Measurements from ENCODE around the gene ARHGEF26.

Gene ARHGEF26

GRCh38 chr3:154168998-154169795 lies 48.0 kb downstream of the ARHGEF26 start:
- DNase-seq, result no peak

GRCh38 chr3:154169796-154170110 lies 48.6 kb downstream of the ARHGEF26 start:
- no peak for DNase-seq

GRCh38 chr3:154170300-154170699 lies 49.1 kb downstream of the ARHGEF26 start:
- DNase-seq, result no peak

- no peak for DNase-seq
These were observed 53.9 kb downstream of the ARHGEF26 start for GRCh38 chr3:154175041-154175440.

- no peak for DNase-seq
These were observed 54.8 kb downstream of the ARHGEF26 start for GRCh38 chr3:154176036-154176435.

- DNase-seq, result no peak
These were observed 56.2 kb downstream of the ARHGEF26 start for GRCh38 chr3:154177406-154177805.

GRCh38 chr3:154178172-154178571 lies 57.0 kb downstream of the ARHGEF26 start:
- no peak for DNase-seq

GRCh38 chr3:154180836-154181691 lies 59.9 kb downstream of the ARHGEF26 start:
- DNase-seq, result no peak

- no peak for DNase-seq
These were observed 61.2 kb downstream of the ARHGEF26 start for GRCh38 chr3:154182322-154182922.

GRCh38 chr3:154182975-154183374 lies 61.8 kb downstream of the ARHGEF26 start:
- DNase-seq, result no peak

GRCh38 chr3:154184582-154184981 lies 63.4 kb downstream of the ARHGEF26 start:
- DNase-seq, result no peak

GRCh38 chr3:154188437-154188836 lies 67.2 kb downstream of the ARHGEF26 start:
- DNase-seq, result no peak

GRCh38 chr3:154188846-154189245 lies 67.7 kb downstream of the ARHGEF26 start:
- no peak for DNase-seq

- DNase-seq, result no peak
These were observed 70.3 kb downstream of the ARHGEF26 start for GRCh38 chr3:154191520-154191919.

- DNase-seq, result no peak
These were observed 71.0 kb downstream of the ARHGEF26 start for GRCh38 chr3:154192225-154192624.

- no peak for DNase-seq
These were observed 71.9 kb downstream of the ARHGEF26 start for GRCh38 chr3:154193000-154193615.

- no peak for DNase-seq
These were observed 73.7 kb downstream of the ARHGEF26 start for GRCh38 chr3:154194877-154195276.

GRCh38 chr3:154195620-154196356 lies 74.6 kb downstream of the ARHGEF26 start:
- no peak for DNase-seq

GRCh38 chr3:154197751-154198150 lies 76.6 kb downstream of the ARHGEF26 start:
- no peak for DNase-seq

- DNase-seq, result no peak
These were observed 88.3 kb downstream of the ARHGEF26 start for GRCh38 chr3:154209499-154209898.

- DNase-seq, result no peak
These were observed 89.8 kb downstream of the ARHGEF26 start for GRCh38 chr3:154210986-154211385.

- no peak for DNase-seq
These were observed 93.1 kb downstream of the ARHGEF26 start for GRCh38 chr3:154214306-154214705.

- DNase-seq, result no peak
These were observed 96.5 kb downstream of the ARHGEF26 start for GRCh38 chr3:154217671-154218070.

Measured in Kasumi-1 (cell line).